Measurements from ENCODE around the gene TNIK. TPM values are rescaled to one million over a fixed set of nuclear protein-coding genes. Genes with fewer than 3 reads are reported as not detected.
A peak's percentile ranks its signal among the peaks of the same experiment; 100 is the strongest.

The TNIK gene
- total RNA-seq, 1 experiment from 2014 or later: 0.69 TPM

DNA sequence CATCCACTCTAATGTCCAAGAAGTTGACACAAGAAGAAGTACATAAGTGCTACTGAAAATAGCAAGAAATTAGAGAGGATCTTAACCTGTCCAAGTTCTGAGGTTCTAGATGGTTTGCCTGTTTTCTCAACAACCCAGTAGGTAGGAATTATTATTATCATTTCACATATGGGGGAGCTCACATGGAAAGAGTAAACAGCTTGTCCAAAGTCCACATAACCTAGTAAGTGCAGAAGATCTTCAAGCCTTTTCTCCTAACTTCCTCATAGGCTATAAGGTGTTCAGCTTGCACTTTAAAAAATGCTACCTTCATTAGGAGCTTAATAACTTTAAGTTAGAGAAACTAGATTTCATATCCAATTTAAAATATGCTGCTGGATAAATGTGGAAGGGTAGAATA lies 436.6 kb downstream of the TNIK start:
- ChIA-PET POLR2A (ENCODE audit: low non-redundant PET) (no interaction called here), CTCF (no interaction called here)
- H3K27ac ChIP-seq (ENCODE audit: low read depth, low read length, poor library complexity, severe bottlenecking): no peak overlapping the region
- no peaks in the 10 kb centered on the region for H3K36me3 ChIP-seq (ENCODE audit: insufficient read depth, low read length, poor library complexity, severe bottlenecking)
- H3K4me3 ChIP-seq (ENCODE audit: low read depth, low read length, poor library complexity, severe bottlenecking): no peak overlapping the region
- intact Hi-C loops (cut with micrococcal nuclease; ENCODE audit: unreplicated experiment): no loop called here
- no peak for TF ChIP-seq EZH2 (IDR thresholded peaks at IDR 0.05; ENCODE audit: borderline replicate concordance, low read depth, low read length, poor library complexity, severe bottlenecking)
- TF ChIP-seq, protein P1, sequence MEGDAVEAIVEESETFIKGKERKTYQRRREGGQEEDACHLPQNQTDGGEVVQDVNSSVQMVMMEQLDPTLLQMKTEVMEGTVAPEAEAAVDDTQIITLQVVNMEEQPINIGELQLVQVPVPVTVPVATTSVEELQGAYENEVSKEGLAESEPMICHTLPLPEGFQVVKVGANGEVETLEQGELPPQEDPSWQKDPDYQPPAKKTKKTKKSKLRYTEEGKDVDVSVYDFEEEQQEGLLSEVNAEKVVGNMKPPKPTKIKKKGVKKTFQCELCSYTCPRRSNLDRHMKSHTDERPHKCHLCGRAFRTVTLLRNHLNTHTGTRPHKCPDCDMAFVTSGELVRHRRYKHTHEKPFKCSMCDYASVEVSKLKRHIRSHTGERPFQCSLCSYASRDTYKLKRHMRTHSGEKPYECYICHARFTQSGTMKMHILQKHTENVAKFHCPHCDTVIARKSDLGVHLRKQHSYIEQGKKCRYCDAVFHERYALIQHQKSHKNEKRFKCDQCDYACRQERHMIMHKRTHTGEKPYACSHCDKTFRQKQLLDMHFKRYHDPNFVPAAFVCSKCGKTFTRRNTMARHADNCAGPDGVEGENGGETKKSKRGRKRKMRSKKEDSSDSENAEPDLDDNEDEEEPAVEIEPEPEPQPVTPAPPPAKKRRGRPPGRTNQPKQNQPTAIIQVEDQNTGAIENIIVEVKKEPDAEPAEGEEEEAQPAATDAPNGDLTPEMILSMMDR (conservative IDR thresholded peaks at IDR 0.05; ENCODE audit: low read depth, low read length): no peak
- no peaks in the 10 kb centered on the region for H3K4me1 ChIP-seq (ENCODE audit: insufficient read depth, low read length, poor library complexity, severe bottlenecking)
- no peaks in the 10 kb centered on the region for H3K9me3 ChIP-seq (ENCODE audit: low read depth, low read length, poor library complexity, severe bottlenecking)
- H3K27me3 ChIP-seq (replicated peaks; ENCODE audit: insufficient read depth, low read depth, low read length, poor library complexity): no peaks in the 10 kb centered on the region
- BruUV-seq (replicated peaks): no TSS peak
- DNase-seq (ENCODE audit: low spot score): no peak

DNA sequence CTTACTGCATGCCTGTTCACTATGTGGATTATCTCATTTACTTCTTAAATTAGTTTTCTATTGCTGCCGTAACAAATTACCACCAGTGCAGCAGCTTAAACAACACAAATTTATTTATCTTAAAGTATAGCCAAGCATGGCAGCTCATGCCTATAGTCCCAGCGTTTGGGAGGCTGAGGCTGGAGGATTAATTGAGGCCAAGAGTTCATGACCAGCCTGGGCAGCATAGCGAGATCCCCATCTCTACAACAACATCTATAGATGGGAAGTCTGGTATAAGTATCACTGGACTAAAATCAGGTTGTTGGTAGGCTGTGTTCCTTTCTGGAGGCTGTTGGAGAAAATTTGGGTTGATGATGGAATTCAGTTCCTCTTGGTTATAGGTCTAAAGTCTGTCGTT lies 438.8 kb downstream of the TNIK start:
- Histone ChIP-seq H3K36me3 (ENCODE audit: insufficient read depth, low read length, poor library complexity, severe bottlenecking) (no peaks in the 10 kb centered on the region), H3K4me3 (ENCODE audit: low read depth, low read length, poor library complexity, severe bottlenecking) (no peak overlapping the region), H3K4me1 (ENCODE audit: insufficient read depth, low read length, poor library complexity, severe bottlenecking) (no peaks in the 10 kb centered on the region), H3K27me3 (replicated peaks; ENCODE audit: insufficient read depth, low read depth, low read length, poor library complexity) (no peaks in the 10 kb centered on the region), H3K27ac (ENCODE audit: low read depth, low read length, poor library complexity, severe bottlenecking) (no peak overlapping the region), H3K9me3 (ENCODE audit: low read depth, low read length, poor library complexity, severe bottlenecking) (no peaks in the 10 kb centered on the region)
- intact Hi-C loops (cut with micrococcal nuclease; ENCODE audit: unreplicated experiment): no loop called here
- POLR2A ChIA-PET (ENCODE audit: low non-redundant PET): no interaction called here
- no peak for DNase-seq (ENCODE audit: low spot score)
- TF ChIP-seq, protein P1 (conservative IDR thresholded peaks at IDR 0.05; ENCODE audit: low read depth, low read length): no peak
- no peak for TF ChIP-seq EZH2 (IDR thresholded peaks at IDR 0.05; ENCODE audit: borderline replicate concordance, low read depth, low read length, poor library complexity, severe bottlenecking)
- CTCF ChIA-PET: no interaction called here
- BruUV-seq (replicated peaks): no TSS peak

- no TSS peak for BruUV-seq (replicated peaks)
- no peaks in the 10 kb centered on the region for H3K4me1 ChIP-seq (ENCODE audit: insufficient read depth, low read length, poor library complexity, severe bottlenecking)
- intact Hi-C loops (cut with micrococcal nuclease; ENCODE audit: unreplicated experiment): no loop called here
- H3K36me3 ChIP-seq (ENCODE audit: insufficient read depth, low read length, poor library complexity, severe bottlenecking): no peaks in the 10 kb centered on the region
- CTCF ChIA-PET: interaction anchor here (1.0 kb wide), 1 partner anchor 19 kb away, joined by 3 read pairs; no protein-coding TSS in a partner anchor
- POLR2A ChIA-PET (ENCODE audit: low non-redundant PET): no interaction called here
- no peaks in the 10 kb centered on the region for H3K27me3 ChIP-seq (replicated peaks; ENCODE audit: insufficient read depth, low read depth, low read length, poor library complexity)
- H3K27ac ChIP-seq (ENCODE audit: low read depth, low read length, poor library complexity, severe bottlenecking): no peak overlapping the region
- TF ChIP-seq, protein P1 (conservative IDR thresholded peaks at IDR 0.05; ENCODE audit: low read depth, low read length): peak; percentile 36
- no peak for TF ChIP-seq EZH2 (IDR thresholded peaks at IDR 0.05; ENCODE audit: borderline replicate concordance, low read depth, low read length, poor library complexity, severe bottlenecking)
- DNase-seq (ENCODE audit: low spot score): no peak
- no peaks in the 10 kb centered on the region for H3K9me3 ChIP-seq (ENCODE audit: low read depth, low read length, poor library complexity, severe bottlenecking)
- H3K4me3 ChIP-seq (ENCODE audit: low read depth, low read length, poor library complexity, severe bottlenecking): no peak overlapping the region
Measured at GRCh38 chr3:171018156-171018935, 441.9 kb downstream of the TNIK start.

All from A673 (cell line).